ENCODE data around the gene USP6. TPM values are rescaled to one million over a fixed set of nuclear protein-coding genes. Genes with fewer than 3 reads are reported as not detected.
"Not testable (repeated sequence)": the region's sequence is repeated elsewhere in the genome, so short reads cannot be mapped to it uniquely, and the experiment has no call there.

USP6 gene
- total and polyA plus RNA-seq, 9 donors = 5.0 to 26.5 (median 11.3) TPM

DNA sequence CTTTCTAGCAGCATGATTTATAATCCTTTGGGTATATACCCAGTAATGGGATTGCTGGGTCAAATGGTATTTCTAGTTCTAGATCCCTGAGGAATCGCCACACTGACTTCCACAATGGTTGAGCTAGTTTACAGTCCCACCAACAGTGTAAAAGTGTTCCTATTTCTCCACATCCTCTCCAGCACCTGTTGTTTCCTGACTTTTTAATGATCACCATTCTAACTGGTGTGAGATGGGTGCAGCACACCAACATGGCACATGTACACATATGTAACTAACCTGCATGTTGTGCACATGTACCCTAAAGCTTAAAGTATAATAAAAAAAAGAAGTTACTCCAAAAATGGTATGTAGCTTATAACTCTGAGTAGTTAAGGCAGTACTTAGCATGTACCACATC lies 44.9 kb downstream of the USP6 start:
- H3K27ac ChIP-seq (ENCODE audit: low read length); H3K4me1 ChIP-seq (ENCODE audit: control insufficient read depth, insufficient read depth, low read length); H3K27me3 ChIP-seq (ENCODE audit: control insufficient read depth, insufficient read depth, low read length); H3K36me3 ChIP-seq (ENCODE audit: control insufficient read depth, insufficient read depth, low read length); H3K9me3 ChIP-seq (replicated peaks; ENCODE audit: control insufficient read depth, low read depth, low read length); DNase-seq; H3K4me3 ChIP-seq (ENCODE audit: low read length): not testable (repeated sequence)
- no CpG with 5 or more reads among the region's 1 CpG for WGBS (ENCODE audit: insufficient coverage)

DNA sequence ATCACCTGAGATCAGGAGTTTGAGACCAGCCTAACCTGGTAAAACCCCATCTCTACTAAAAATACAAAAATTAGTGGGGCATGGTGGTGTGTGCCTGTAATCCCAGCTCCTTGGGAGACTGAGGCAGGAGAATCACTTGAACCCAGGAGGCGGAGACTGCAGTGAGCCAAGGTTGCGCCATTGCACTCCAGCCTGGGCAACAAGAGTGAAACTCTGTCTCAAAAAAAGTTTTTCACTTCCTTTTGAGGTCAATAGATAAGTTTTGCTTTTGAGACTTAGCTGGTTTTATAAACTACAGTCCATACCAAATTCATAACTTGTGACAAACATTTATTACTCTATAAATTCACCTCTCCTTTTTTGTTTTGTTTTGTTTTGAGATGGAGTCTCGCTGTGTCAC lies 46.0 kb downstream of the USP6 start:
- H3K27ac ChIP-seq (ENCODE audit: low read length); H3K27me3 ChIP-seq (ENCODE audit: control insufficient read depth, insufficient read depth, low read length); DNase-seq; H3K4me3 ChIP-seq (ENCODE audit: low read length); H3K36me3 ChIP-seq (ENCODE audit: control insufficient read depth, insufficient read depth, low read length); H3K4me1 ChIP-seq (ENCODE audit: control insufficient read depth, insufficient read depth, low read length); H3K9me3 ChIP-seq (replicated peaks; ENCODE audit: control insufficient read depth, low read depth, low read length): not testable (repeated sequence)
- WGBS (ENCODE audit: insufficient coverage) = 100% methylated on average over 1 of the region's 3 CpGs

DNA sequence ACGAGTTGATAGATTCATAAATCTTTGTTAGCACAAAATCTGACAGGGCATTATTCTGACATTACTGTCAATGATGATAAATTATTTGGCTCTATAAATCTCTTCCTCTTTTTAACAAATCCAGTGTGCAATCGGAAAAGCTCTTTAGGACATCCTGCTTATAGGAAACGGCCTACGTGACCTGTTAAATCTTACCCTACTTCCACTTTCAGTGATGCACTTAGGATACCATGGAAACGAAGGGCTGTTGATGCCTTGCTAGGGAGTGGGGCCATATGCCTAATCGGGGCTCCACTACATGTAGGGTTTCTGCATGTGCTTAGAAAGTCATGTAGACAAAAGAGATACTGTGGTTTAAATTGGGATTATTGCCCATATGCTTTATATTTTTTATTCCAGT lies 48.6 kb downstream of the USP6 start:
- no peak overlapping the region for H3K4me3 ChIP-seq (ENCODE audit: low read length)
- peak; percentile 42 for DNase-seq
- no peaks in the 10 kb centered on the region for H3K27me3 ChIP-seq (ENCODE audit: control insufficient read depth, insufficient read depth, low read length)
- H3K27ac ChIP-seq (ENCODE audit: low read length) = no peak overlapping the region
- H3K36me3 ChIP-seq (ENCODE audit: control insufficient read depth, insufficient read depth, low read length) = no peaks in the 10 kb centered on the region
- no CpG with 5 or more reads among the region's 6 CpGs for WGBS (ENCODE audit: insufficient coverage)
- no peaks in the 10 kb centered on the region for H3K9me3 ChIP-seq (replicated peaks; ENCODE audit: control insufficient read depth, low read depth, low read length)
- no peaks in the 10 kb centered on the region for H3K4me1 ChIP-seq (ENCODE audit: control insufficient read depth, insufficient read depth, low read length)

DNA sequence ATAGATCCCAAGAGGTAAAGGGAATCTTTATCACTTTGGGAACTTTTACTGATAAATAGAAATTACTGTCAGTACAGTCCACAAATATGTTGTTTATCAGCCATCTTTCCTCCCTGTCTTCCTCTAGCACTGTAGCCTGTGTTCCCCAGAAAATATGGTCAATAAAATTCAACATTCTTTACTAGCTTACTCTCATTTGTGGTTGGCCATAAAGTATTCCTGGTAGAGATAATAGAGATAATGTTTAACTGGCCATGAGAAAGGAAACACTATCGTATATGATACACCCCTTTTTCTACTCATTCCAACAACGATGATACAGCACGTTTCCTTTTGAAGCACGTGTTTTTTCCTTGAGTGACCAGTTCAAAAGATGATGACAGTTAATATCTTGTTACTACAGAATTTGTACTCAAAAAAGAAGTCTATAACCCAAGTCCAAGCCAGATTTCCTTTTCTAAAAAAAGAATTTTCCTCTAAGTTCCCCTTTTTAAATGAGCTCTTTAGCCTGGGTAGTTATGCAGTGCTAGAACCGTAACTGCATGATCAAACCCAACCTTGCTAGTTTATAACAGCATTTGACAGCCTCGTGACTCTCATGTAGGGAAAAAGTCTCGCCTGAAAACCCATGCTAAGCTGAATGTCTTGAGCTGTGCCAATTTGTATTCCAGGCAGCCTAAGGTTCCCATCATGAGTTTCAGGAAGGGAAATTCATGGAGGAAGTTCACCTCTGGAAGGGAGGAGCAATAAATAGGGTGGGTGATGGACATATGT lies 50.1 kb downstream of the USP6 start:
- not testable (repeated sequence) for H3K4me1 ChIP-seq (ENCODE audit: control insufficient read depth, insufficient read depth, low read length); H3K27ac ChIP-seq (ENCODE audit: low read length); H3K36me3 ChIP-seq (ENCODE audit: control insufficient read depth, insufficient read depth, low read length); H3K4me3 ChIP-seq (ENCODE audit: low read length); H3K9me3 ChIP-seq (replicated peaks; ENCODE audit: control insufficient read depth, low read depth, low read length); H3K27me3 ChIP-seq (ENCODE audit: control insufficient read depth, insufficient read depth, low read length)
- WGBS (ENCODE audit: insufficient coverage) = 58% methylated on average over 2 of the region's 7 CpGs
- DNase-seq = peak; percentile 49

DNA sequence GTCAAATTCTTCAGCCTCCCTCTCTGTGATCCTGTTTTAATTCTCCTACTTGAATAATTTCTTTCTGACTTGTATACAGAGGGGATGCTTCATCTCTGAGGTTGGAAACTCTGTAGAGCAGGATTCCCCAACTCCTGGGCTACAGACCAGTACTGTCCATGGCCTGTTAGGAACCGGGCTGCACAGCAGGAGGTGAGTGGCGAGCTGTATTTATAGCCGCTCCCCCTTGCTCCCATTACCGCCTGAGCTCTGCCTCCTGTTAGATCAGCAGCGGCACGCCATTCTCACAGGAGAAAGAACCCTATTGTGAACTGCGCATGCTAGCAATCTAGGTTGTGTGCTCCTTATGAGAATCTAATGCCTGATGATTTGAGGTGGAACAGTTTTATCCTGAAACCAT lies 59.2 kb downstream of the USP6 start:
- H3K4me1 ChIP-seq (ENCODE audit: control insufficient read depth, insufficient read depth, low read length) = not testable (repeated sequence)
- 98% methylated on average over 4 of the region's 7 CpGs for WGBS (ENCODE audit: insufficient coverage)

DNA sequence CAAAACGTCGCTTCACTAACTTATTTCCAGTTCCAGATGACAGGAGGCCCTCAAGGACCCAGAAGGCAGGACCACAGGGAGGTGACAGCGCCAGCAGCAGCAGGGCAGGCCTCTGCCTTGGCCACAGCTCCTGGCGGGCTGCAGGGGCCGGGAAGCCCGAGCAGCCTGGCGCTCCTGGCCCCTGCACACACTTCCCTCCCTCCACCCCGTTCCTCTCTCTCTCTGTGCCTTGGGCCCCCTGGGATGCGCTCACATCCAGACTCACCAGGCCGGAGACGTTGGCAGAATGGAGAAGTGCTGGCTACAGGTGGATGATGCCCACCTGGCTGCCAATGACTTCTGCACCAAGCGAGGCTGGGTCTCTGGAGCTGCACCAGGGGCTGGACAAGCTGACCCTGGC lies 63.2 kb downstream of the USP6 start:
- Histone ChIP-seq H3K9me3 (replicated peaks; ENCODE audit: control insufficient read depth, low read depth, low read length) (peaks cover 66% of the 10 kb centered on the region), H3K36me3 (ENCODE audit: control insufficient read depth, insufficient read depth, low read length) (peaks cover 16% of the 10 kb centered on the region), H3K27me3 (ENCODE audit: control insufficient read depth, insufficient read depth, low read length) (no peaks in the 10 kb centered on the region), H3K27ac (ENCODE audit: low read length) (no peak overlapping the region), H3K4me1 (ENCODE audit: control insufficient read depth, insufficient read depth, low read length) (no peaks in the 10 kb centered on the region), H3K4me3 (ENCODE audit: low read length) (no peak overlapping the region)
- 98% methylated on average over 8 of the region's 12 CpGs for WGBS (ENCODE audit: insufficient coverage)
- DNase-seq = no peak

More for the DNA sequence above, 59.2 kb downstream of the USP6 start:
- H3K27me3 ChIP-seq (ENCODE audit: control insufficient read depth, insufficient read depth, low read length); DNase-seq; H3K4me3 ChIP-seq (ENCODE audit: low read length); H3K27ac ChIP-seq (ENCODE audit: low read length): not testable (repeated sequence)
- H3K9me3 ChIP-seq (replicated peaks; ENCODE audit: control insufficient read depth, low read depth, low read length) = peaks cover 28% of the 10 kb centered on the region
- peaks cover 13% of the 10 kb centered on the region for H3K36me3 ChIP-seq (ENCODE audit: control insufficient read depth, insufficient read depth, low read length)

DNA sequence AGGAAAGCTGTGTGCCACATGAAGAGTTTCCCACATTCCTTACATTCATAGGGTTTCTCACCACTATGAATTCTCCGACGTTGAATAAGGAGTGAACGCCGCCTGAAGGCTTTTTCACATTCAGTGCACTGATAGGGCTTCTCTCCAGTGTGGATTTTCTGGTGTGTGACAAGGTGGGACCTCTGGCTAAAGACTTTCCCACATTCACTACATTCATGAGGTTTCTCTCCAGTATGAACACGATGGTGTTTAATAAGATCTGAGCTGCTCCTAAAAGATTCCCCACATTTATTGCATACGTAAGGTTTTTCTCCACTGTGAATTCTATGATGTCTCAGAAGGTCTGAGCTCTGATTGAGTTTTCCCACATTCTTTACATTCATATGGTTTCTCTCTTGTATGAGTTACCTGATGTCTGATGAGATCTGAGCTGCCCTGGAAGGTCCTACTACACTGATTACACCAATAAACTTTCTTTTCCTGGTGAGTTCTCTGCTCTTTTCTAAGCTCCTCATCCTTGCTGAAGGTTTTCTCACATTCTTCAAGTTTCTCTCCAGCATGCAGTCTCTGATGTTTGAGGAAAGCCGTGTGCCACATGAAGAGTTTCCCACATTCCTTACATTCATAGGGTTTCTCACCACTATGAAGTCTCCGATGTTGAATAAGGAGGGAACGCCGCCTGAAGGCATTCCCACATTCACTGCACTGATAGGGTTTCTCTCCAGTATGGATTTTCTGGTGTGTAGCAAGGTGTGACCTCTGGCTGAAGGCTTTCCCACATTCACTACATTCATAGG lies 65.9 kb downstream of the USP6 start:
- no CpG with 5 or more reads among the region's 10 CpGs for WGBS (ENCODE audit: insufficient coverage)
- H3K4me1 ChIP-seq (ENCODE audit: control insufficient read depth, insufficient read depth, low read length) = no peaks in the 10 kb centered on the region
- H3K27me3 ChIP-seq (ENCODE audit: control insufficient read depth, insufficient read depth, low read length) = no peaks in the 10 kb centered on the region
- peaks cover 79% of the 10 kb centered on the region for H3K9me3 ChIP-seq (replicated peaks; ENCODE audit: control insufficient read depth, low read depth, low read length)
- H3K4me3 ChIP-seq (ENCODE audit: low read length) = no peak overlapping the region
- H3K27ac ChIP-seq (ENCODE audit: low read length) = no peak overlapping the region
- peaks cover 13% of the 10 kb centered on the region for H3K36me3 ChIP-seq (ENCODE audit: control insufficient read depth, insufficient read depth, low read length)
- no peak for DNase-seq

DNA sequence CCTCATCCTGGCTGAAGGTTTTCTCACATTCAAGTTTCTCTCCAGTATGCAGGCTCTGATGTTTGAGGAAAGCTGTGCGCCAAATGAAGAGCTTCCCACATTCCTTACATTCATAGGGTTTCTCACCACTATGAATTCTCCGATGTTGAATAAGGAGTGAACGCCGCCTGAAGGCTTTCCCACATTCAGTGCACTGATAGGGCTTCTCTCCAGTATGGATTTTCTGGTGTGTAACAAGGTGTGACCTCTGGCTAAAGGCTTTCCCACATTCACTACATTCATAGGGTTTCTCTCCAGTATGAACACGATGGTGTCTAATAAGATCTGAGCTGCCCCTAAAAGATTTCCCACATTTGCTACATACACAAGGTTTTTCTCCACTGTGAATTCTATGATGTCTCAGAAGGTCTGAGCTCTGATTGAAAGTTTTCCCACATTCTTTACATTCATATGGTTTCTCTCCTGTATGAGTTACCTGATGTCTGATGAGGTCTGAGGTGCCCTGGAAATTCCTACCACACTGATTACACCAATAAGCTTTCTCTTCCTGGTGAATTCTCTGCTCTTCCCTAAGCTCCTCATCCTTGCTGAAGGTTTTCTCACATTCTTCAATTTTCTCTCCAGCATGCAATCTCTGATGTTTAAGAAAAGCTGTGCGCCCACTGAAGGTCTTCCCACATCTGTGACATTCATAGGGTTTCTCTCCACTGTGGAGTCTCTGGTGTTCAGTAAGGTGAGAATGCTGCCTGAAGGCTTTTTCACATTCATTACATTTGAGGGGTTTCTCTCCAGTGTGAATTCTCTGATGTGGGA lies 67.0 kb downstream of the USP6 start:
- H3K4me3 ChIP-seq (ENCODE audit: low read length) = no peak overlapping the region
- peaks cover 15% of the 10 kb centered on the region for H3K36me3 ChIP-seq (ENCODE audit: control insufficient read depth, insufficient read depth, low read length)

DNA sequence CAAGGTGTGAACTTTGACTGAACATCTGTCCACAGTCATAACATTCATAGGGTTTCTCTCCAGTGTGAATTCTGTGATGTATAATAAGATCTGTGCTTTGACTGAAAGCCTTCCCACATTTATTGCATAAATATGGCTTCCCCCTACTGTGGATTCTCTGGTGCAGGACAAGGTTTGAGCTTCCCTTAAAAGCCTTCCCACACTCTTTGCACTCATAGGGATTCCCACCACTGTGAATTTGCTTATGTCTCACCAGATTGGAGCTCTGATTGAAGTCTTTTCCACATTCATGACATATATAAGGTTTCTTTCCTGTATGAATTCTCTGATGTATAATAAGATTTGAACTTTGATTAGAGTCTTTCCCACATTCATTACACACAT lies 67.6 kb downstream of the USP6 start:
- Histone ChIP-seq H3K36me3 (ENCODE audit: control insufficient read depth, insufficient read depth, low read length) (peaks cover 15% of the 10 kb centered on the region), H3K27ac (ENCODE audit: low read length) (no peak overlapping the region), H3K4me3 (ENCODE audit: low read length) (no peak overlapping the region), H3K4me1 (ENCODE audit: control insufficient read depth, insufficient read depth, low read length) (no peaks in the 10 kb centered on the region), H3K9me3 (replicated peaks; ENCODE audit: control insufficient read depth, low read depth, low read length) (peaks cover 84% of the 10 kb centered on the region), H3K27me3 (ENCODE audit: control insufficient read depth, insufficient read depth, low read length) (no peaks in the 10 kb centered on the region)
- DNase-seq = no peak

More for the DNA sequence above, 67.0 kb downstream of the USP6 start:
- Histone ChIP-seq H3K27me3 (ENCODE audit: control insufficient read depth, insufficient read depth, low read length) (no peaks in the 10 kb centered on the region), H3K27ac (ENCODE audit: low read length) (no peak overlapping the region), H3K4me1 (ENCODE audit: control insufficient read depth, insufficient read depth, low read length) (no peaks in the 10 kb centered on the region), H3K9me3 (replicated peaks; ENCODE audit: control insufficient read depth, low read depth, low read length) (peaks cover 82% of the 10 kb centered on the region)
- DNase-seq = no peak
- no CpG with 5 or more reads among the region's 6 CpGs for WGBS (ENCODE audit: insufficient coverage)

DNA sequence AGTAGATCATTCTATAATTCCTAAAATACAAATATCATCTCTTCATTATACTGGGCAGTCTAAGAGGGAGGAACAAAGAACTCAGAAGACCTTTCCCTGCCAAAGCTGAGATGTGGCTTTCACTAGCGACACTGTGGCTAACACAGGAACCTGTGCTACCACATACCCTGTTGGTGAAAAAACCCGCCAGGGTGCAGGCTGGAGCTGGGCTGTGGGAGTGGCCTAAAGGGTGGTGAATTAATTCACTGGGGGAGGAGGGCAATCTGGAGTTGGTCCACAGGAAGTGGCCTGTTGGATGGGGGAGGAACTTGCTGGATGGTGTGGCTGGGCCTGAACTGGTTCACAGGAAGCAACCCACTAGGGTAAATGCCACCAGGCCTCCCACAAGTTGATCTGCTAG lies 68.5 kb downstream of the USP6 start:
- 94% methylated on average over 2 of the region's 2 CpGs for WGBS (ENCODE audit: insufficient coverage)
- Histone ChIP-seq H3K27me3 (ENCODE audit: control insufficient read depth, insufficient read depth, low read length) (no peaks in the 10 kb centered on the region), H3K9me3 (replicated peaks; ENCODE audit: control insufficient read depth, low read depth, low read length) (peaks cover 84% of the 10 kb centered on the region), H3K4me1 (ENCODE audit: control insufficient read depth, insufficient read depth, low read length) (no peaks in the 10 kb centered on the region), H3K36me3 (ENCODE audit: control insufficient read depth, insufficient read depth, low read length) (peaks cover 17% of the 10 kb centered on the region), H3K4me3 (ENCODE audit: low read length) (no peak overlapping the region), H3K27ac (ENCODE audit: low read length) (no peak overlapping the region)
- no peak for DNase-seq
